ENCODE results near the gene SLC25A44. TPM values are rescaled to one million over a fixed set of nuclear protein-coding genes. Genes with fewer than 3 reads are reported as not detected.

SLC25A44 gene
- total RNA-seq, 1 experiment from 2014 or later = 29.3 TPM

DNA sequence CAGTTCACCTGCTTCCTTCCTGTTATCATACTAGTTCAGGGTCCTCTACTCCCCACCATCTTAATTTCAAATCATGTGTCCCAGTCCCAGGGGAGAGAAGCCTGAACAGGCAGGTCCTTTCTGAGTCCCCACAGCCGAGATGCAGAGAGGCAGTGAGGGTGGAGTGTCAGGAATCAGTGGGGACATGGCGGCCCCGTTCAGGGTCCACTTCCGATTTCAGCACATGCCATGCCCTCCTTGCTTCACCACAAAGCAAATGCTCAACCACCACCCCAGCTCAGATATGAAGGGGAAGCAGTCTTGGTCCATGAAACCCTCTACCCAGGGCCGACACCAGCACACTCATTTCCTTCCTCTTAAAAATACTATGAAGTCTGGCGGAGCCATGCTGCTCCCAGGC lies 45.7 kb upstream of the SLC25A44 start:
- no peaks in the 10 kb centered on the region for H3K9me3 ChIP-seq
- no peaks in the 10 kb centered on the region for H3K36me3 ChIP-seq (ENCODE audit: control insufficient read depth, insufficient read depth, low read length)
- TF ChIP-seq, protein P1, sequence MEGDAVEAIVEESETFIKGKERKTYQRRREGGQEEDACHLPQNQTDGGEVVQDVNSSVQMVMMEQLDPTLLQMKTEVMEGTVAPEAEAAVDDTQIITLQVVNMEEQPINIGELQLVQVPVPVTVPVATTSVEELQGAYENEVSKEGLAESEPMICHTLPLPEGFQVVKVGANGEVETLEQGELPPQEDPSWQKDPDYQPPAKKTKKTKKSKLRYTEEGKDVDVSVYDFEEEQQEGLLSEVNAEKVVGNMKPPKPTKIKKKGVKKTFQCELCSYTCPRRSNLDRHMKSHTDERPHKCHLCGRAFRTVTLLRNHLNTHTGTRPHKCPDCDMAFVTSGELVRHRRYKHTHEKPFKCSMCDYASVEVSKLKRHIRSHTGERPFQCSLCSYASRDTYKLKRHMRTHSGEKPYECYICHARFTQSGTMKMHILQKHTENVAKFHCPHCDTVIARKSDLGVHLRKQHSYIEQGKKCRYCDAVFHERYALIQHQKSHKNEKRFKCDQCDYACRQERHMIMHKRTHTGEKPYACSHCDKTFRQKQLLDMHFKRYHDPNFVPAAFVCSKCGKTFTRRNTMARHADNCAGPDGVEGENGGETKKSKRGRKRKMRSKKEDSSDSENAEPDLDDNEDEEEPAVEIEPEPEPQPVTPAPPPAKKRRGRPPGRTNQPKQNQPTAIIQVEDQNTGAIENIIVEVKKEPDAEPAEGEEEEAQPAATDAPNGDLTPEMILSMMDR (IDR thresholded peaks at IDR 0.05; ENCODE audit: insufficient read depth in 1 of 2, low read depth in 1 of 2, low read length in 1 of 2, severe bottlenecking in 1 of 2, unreplicated experiment in 1 of 2) = no peak
- DNase-seq = no peak
- peaks cover 29% of the 10 kb centered on the region for H3K4me1 Mint-ChIP-seq (ENCODE audit: low read depth, unreplicated experiment)
- CTCF ChIA-PET = interaction anchor here (0.9 to 4.1 kb wide), 2 partner anchors 65 to 76 kb away, joined by 3 to 73 read pairs; partner anchors contain the start of gene PMF1
- no peaks in the 10 kb centered on the region for H3K9me3 Mint-ChIP-seq (ENCODE audit: unreplicated experiment)
- H3K4me3 Mint-ChIP-seq (ENCODE audit: unreplicated experiment) = no peak overlapping the region
- H3K4me1 ChIP-seq = peaks cover 11% of the 10 kb centered on the region
- H3K27ac Mint-ChIP-seq (ENCODE audit: unreplicated experiment) = no peak overlapping the region
- no TSS peak for BruUV-seq (replicated peaks)
- peaks cover 16% of the 10 kb centered on the region for H3K36me3 Mint-ChIP-seq (ENCODE audit: insufficient read depth, unreplicated experiment)
- intact Hi-C loops (cut with micrococcal nuclease; ENCODE audit: unreplicated experiment) = loop anchor here (5.0 kb wide), 2 partner anchors 64 to 169 kb away; partner anchors contain the start of gene PMF1
- no peaks in the 10 kb centered on the region for H3K27me3 ChIP-seq (replicated peaks; ENCODE audit: control insufficient read depth, insufficient read depth, low read length)
- H3K4me3 ChIP-seq (ENCODE audit: low read depth, low read length) = no peak overlapping the region
- POLR2A ChIA-PET = interaction anchor here (1.2 kb wide), 1 partner anchor 64 kb away, joined by 4 read pairs; the partner anchor contains the start of gene PMF1
- H3K27me3 Mint-ChIP-seq (ENCODE audit: insufficient read depth, unreplicated experiment) = no peaks in the 10 kb centered on the region

DNA sequence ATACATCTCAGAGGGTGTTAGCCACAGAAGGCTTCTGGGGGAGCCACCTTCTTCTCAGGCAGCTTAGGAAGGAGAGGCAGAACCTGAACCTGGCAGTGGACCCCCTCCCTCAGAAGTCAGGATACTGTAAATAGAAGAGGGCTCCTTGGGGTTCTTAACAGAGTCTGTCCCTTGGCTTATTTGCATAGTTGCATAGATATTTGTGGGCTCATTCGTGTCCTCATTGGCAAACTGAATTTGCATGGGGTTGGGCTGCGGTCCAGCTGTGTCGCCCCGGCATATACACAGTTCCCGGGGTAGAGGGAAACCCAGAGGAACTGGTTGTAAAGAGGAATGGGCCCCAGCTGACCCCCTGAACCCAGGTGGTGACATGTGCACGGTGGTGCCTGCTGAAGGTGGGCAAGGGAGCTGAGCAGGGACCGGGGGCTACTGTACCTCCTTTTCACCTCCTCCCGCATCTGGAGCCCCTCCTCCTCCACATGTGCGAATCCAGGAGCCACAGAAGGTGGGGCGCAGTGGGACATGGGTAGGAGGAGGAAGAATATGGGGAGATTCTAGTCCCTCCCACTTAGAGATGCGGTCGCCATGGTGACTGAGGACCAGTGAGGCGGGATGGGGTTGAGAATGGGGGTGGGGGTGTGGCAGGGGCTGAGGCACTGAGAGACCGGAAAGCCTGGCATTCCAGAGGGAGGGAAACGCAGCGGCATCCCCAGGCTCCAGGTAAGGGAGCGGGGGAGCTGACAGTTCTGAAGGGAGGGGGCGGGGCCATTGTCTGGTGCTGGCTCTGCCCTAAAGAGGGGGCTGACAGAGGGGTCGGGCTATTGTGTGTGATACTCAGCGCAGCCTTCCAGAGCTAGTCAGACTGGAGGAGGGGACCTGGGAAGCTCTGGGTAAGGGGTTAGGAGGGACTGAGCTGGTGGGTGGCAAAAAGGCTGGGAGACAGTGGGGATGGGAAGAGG lies 44.3 kb upstream of the SLC25A44 start:
- Histone ChIP-seq H3K36me3 (ENCODE audit: control insufficient read depth, insufficient read depth, low read length) (no peaks in the 10 kb centered on the region), H3K4me3 (ENCODE audit: low read depth, low read length) (no peak overlapping the region), H3K9me3 (no peaks in the 10 kb centered on the region), H3K27me3 (replicated peaks; ENCODE audit: control insufficient read depth, insufficient read depth, low read length) (no peaks in the 10 kb centered on the region), H3K4me1 (peaks cover 11% of the 10 kb centered on the region)
- Mint-ChIP-seq H3K9me3 (ENCODE audit: unreplicated experiment) (no peaks in the 10 kb centered on the region), H3K36me3 (ENCODE audit: insufficient read depth, unreplicated experiment) (peaks cover 6% of the 10 kb centered on the region), H3K27me3 (ENCODE audit: insufficient read depth, unreplicated experiment) (no peaks in the 10 kb centered on the region), H3K27ac (ENCODE audit: unreplicated experiment) (no peak overlapping the region), H3K4me1 (ENCODE audit: low read depth, unreplicated experiment) (peaks cover 21% of the 10 kb centered on the region), H3K4me3 (ENCODE audit: unreplicated experiment) (no peak overlapping the region)
- no peak for DNase-seq
- ChIA-PET CTCF (interaction anchor here (0.7 to 2.5 kb wide), 2 partner anchors 63 to 75 kb away, joined by 3 to 15 read pairs; partner anchors contain the start of gene PMF1), POLR2A (interaction anchor here (0.9 kb wide), 1 partner anchor 63 kb away, joined by 3 read pairs; the partner anchor contains the start of gene PMF1)
- TF ChIP-seq, protein P1 (IDR thresholded peaks at IDR 0.05; ENCODE audit: insufficient read depth in 1 of 2, low read depth in 1 of 2, low read length in 1 of 2, severe bottlenecking in 1 of 2, unreplicated experiment in 1 of 2) = no peak
- intact Hi-C loops (cut with micrococcal nuclease; ENCODE audit: unreplicated experiment) = loop anchor here (5.0 kb wide), 2 partner anchors 63 to 168 kb away; partner anchors contain the start of gene PMF1
- BruUV-seq (replicated peaks) = no TSS peak

DNA sequence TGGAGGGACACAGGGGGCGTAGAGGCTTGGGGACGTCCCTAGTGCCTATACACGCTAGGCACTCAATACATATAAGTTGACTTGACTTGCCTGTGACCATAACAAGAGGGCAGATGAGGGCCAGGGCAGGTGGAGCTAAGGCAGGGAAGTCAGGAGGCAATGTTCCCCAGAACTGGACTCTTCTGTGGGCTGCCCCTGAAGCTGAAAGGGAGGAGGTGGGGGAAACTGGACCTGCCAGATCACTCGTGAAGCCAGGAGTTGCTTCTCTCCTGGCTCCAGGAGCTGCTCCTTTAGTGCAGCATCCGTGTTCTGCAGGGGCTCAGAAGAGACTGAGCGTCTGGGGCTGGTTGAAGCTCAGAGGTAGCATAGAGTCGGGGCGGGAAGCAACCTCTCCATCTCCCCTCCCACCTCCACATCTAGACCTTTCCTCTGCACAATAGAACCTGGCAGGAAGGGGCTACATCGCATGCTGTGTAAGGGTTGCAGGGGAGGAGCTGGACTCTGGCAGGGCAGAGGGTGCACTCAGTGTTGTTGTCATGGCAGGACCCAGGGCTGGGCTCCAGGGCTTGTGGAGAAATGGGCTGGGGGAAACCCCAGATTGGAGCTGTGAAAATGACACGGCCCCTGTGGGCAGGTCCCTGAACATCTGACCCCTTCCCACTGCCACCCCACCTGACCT lies 43.4 kb upstream of the SLC25A44 start:
- CTCF ChIA-PET = interaction anchor here (0.5 to 2.5 kb wide), 3 partner anchors 30 to 74 kb away, joined by 3 to 15 read pairs (median 4); partner anchors contain the start of gene PMF1
- H3K4me1 ChIP-seq = peaks cover 11% of the 10 kb centered on the region
- intact Hi-C loops (cut with micrococcal nuclease; ENCODE audit: unreplicated experiment) = no loop called here

More for the DNA sequence above, 43.4 kb upstream of the SLC25A44 start:
- POLR2A ChIA-PET = interaction anchor here (0.6 to 0.9 kb wide), 2 partner anchors 62 to 67 kb away, joined by 3 to 7 read pairs; partner anchors contain the start of gene PMF1
- Mint-ChIP-seq H3K27ac (ENCODE audit: unreplicated experiment) (no peak overlapping the region), H3K4me1 (ENCODE audit: low read depth, unreplicated experiment) (peaks cover 21% of the 10 kb centered on the region), H3K4me3 (ENCODE audit: unreplicated experiment) (no peak overlapping the region), H3K27me3 (ENCODE audit: insufficient read depth, unreplicated experiment) (no peaks in the 10 kb centered on the region), H3K36me3 (ENCODE audit: insufficient read depth, unreplicated experiment) (peaks cover 6% of the 10 kb centered on the region), H3K9me3 (ENCODE audit: unreplicated experiment) (no peaks in the 10 kb centered on the region)
- Histone ChIP-seq H3K4me3 (ENCODE audit: low read depth, low read length) (no peak overlapping the region), H3K27me3 (replicated peaks; ENCODE audit: control insufficient read depth, insufficient read depth, low read length) (no peaks in the 10 kb centered on the region), H3K36me3 (ENCODE audit: control insufficient read depth, insufficient read depth, low read length) (no peaks in the 10 kb centered on the region), H3K9me3 (no peaks in the 10 kb centered on the region)
- no TSS peak for BruUV-seq (replicated peaks)
- DNase-seq = no peak
- TF ChIP-seq, protein P1 (IDR thresholded peaks at IDR 0.05; ENCODE audit: insufficient read depth in 1 of 2, low read depth in 1 of 2, low read length in 1 of 2, severe bottlenecking in 1 of 2, unreplicated experiment in 1 of 2) = no peak
